GM12891 (cell line): Measurements from ENCODE around the gene GLOD5.

ENCODE experiments used
- PAX5 ChIP-seq: IDR thresholded peaks from 2 replicates; pipeline ENCODE4 v1.6.1; 2011; ENCODE audit warnings: low read length, moderate library complexity, mild to moderate bottlenecking; ENCODE audit not compliant: insufficient read depth, severe bottlenecking
- POLR2A ChIP-seq: IDR thresholded peaks from 2 replicates; pipeline ENCODE4 v1.6.1; 2011; ENCODE audit warnings: low read depth, low read length, control low read depth
- POLR2AphosphoS5 ChIP-seq: IDR thresholded peaks from 2 replicates; pipeline ENCODE4 v1.6.1; 2011; ENCODE audit warnings: low read depth, low read length, control low read depth
- POU2F2 ChIP-seq: IDR thresholded peaks from 2 replicates; pipeline ENCODE4 v1.6.1; 2011; ENCODE audit warnings: low read depth, mild to moderate bottlenecking, control low read depth, low read length, moderate library complexity
- SPI1 ChIP-seq: IDR thresholded peaks from 2 replicates; pipeline ENCODE4 v1.6.1; 2011; ENCODE audit warnings: low read depth, low read length, control low read depth
- TAF1 ChIP-seq: IDR thresholded peaks from 2 replicates; pipeline ENCODE4 v1.6.1; 2011; ENCODE audit warnings: low read depth, low read length, control low read depth

GRCh38 chrX:48753708-48754228 is 7.8 kb upstream of the GLOD5 start:
- TF ChIP-seq POLR2A (no peak), POLR2AphosphoS5 (no peak), SPI1 (no peak), TAF1 (no peak), POU2F2 (no peak), PAX5 (no peak)
